ENCODE data around the gene PTPRM.

DNA sequence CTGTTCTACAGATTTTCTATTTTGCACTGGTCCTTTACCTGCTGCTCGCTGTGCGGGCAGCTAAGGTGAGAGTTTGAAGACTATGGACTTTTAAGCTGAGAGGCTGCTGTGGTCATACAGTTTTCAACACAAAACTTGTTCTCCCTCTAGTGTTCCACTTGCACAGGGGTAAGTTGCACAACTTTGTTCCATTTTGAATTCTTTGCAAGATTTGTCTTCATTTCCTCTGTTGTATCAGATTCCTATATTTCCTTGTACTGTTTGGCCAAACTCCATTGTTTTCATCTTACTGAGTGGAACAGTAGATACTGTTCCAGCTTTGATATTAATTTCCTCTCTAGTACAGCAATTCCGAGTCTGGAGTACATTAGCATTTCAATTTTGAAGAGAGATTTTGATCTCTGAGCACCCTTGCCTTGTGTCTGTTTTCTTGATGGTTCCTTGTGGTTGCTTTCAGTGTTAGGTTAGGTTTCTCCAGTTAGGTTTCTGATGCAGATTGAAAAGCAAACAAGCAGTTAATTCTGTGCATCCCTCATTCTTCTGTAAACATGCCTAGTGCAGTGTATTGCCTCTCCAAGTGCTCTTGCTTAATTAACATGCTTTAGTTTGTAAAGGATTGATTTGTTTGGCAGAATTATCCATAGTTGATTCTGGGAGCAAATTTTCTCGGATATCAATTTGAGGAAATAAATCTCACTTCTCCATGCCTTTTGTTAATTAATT lies 188.8 kb downstream of the PTPRM start:
- TF ChIP-seq CTCF (IDR thresholded peaks at IDR 0.05) (no peak), POLR2AphosphoS5 (IDR thresholded peaks at IDR 0.05; ENCODE audit: low read depth, low read length) (no peak), REST (IDR thresholded peaks at IDR 0.05; ENCODE audit: insufficient read depth in 1 of 2, low read depth in 2 of 2, low read length in 1 of 2) (no peak)

All from Panc1 (cell line).